Measurements from ENCODE around the gene CRAMP1.

DNA sequence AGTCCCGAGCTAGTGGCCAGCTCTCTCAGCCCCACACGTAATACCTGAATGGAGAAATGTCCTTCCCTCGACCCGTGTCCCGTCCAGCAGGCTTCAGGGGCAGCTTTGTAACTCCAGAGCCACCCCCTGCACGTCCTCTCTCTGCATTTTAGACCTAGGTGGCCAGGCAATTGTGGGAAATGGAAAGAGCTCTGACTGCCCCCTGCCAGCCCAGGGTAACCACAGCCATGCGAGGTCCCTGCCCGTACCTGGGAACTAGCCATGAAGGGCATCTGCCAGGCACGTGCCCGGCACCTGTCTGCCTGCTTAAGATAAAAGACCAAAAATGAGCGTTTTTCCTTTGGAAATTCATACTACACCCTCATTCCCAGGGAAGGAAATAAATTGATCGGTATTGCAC, 103.1 kb downstream of the CRAMP1 start:
- TF ChIP-seq POLR2AphosphoS5 (IDR thresholded peaks at IDR 0.05) = no peak
- TF ChIP-seq, protein P1, sequence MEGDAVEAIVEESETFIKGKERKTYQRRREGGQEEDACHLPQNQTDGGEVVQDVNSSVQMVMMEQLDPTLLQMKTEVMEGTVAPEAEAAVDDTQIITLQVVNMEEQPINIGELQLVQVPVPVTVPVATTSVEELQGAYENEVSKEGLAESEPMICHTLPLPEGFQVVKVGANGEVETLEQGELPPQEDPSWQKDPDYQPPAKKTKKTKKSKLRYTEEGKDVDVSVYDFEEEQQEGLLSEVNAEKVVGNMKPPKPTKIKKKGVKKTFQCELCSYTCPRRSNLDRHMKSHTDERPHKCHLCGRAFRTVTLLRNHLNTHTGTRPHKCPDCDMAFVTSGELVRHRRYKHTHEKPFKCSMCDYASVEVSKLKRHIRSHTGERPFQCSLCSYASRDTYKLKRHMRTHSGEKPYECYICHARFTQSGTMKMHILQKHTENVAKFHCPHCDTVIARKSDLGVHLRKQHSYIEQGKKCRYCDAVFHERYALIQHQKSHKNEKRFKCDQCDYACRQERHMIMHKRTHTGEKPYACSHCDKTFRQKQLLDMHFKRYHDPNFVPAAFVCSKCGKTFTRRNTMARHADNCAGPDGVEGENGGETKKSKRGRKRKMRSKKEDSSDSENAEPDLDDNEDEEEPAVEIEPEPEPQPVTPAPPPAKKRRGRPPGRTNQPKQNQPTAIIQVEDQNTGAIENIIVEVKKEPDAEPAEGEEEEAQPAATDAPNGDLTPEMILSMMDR (IDR thresholded peaks at IDR 0.05 in 8 of 11, conservative IDR thresholded peaks at IDR 0.05 in 3 of 11) = no peak
- TF ChIP-seq POLR2A (IDR thresholded peaks at IDR 0.05) = no peak
